Measurements from ENCODE around the gene SLC1A3. TPM values are rescaled to one million over a fixed set of nuclear protein-coding genes. Genes with fewer than 3 reads are reported as not detected.

The SLC1A3 gene

DNA sequence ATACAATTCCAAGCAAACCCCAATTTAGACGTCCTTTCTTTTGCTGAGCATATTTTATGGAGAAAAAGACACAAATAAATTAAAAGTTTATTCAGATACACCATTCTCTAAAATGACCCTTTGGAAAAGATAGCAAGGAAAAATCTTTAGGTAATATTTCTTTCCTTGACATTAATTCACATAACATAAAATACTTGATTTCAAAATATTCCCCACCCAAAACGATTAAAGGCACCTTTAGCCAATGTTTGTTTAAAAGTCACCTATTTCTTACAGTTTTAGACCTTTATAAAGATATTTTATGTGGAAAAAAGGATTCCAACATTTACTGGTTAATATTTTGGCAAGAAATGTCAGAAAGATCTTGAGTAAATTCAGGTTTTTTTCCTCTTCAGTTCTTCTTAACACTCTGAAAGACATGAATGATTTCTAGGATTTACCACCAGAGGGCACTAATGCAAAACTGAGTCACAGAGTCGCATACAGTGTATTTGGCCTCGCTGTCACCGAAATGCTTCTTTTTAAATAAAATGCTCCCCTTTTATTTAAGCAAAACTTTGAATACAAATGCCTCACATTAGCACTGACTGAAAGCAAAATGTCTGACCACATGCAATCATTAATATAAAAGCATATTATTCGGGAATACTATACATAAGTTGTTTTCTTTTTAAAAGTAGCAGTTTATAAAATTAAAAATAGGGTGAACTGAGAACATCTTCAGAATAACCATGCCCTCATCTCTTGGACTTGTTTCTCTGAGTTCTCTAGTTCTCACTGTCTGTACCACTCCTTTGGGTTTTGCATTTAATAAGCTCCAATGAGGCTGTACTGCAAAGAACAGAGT, 122.5 kb downstream of the SLC1A3 start:
- H3K4me3 ChIP-seq (ENCODE audit: low read length), result no peak overlapping the region
- H3K4me2 ChIP-seq (ENCODE audit: low read length), result peak overlapping the region; percentile 57
- H3K4me1 ChIP-seq (ENCODE audit: control insufficient read depth, insufficient read depth, low read length), result no peaks in the 10 kb centered on the region
- no peaks in the 10 kb centered on the region for H3K36me3 ChIP-seq (ENCODE audit: insufficient read depth, low read length)
- H3K9ac ChIP-seq (ENCODE audit: low read depth, low read length), result no peak overlapping the region
- no peaks in the 10 kb centered on the region for H3K9me3 ChIP-seq (replicated peaks; ENCODE audit: low read length)
- peaks cover 12% of the 10 kb centered on the region for H3K27me3 ChIP-seq (ENCODE audit: control insufficient read depth, insufficient read depth, low read length)

GRCh38 chr5:36730537-36731216, 124.3 kb downstream of the SLC1A3 start:
- no peaks in the 10 kb centered on the region for H3K9me3 ChIP-seq (replicated peaks; ENCODE audit: low read length)
- peaks cover 26% of the 10 kb centered on the region for H3K27me3 ChIP-seq (ENCODE audit: control insufficient read depth, insufficient read depth, low read length)
- no peak overlapping the region for H3K4me2 ChIP-seq (ENCODE audit: low read length)
- no peaks in the 10 kb centered on the region for H3K4me1 ChIP-seq (ENCODE audit: control insufficient read depth, insufficient read depth, low read length)
- H3K9ac ChIP-seq (ENCODE audit: low read depth, low read length), result no peak overlapping the region
- no peak overlapping the region for H3K4me3 ChIP-seq (ENCODE audit: low read length)
- no peaks in the 10 kb centered on the region for H3K36me3 ChIP-seq (ENCODE audit: insufficient read depth, low read length)

- no peak overlapping the region for H3K9ac ChIP-seq (ENCODE audit: low read depth, low read length)
- H3K4me1 ChIP-seq (ENCODE audit: control insufficient read depth, insufficient read depth, low read length), result no peaks in the 10 kb centered on the region
- H3K9me3 ChIP-seq (replicated peaks; ENCODE audit: low read length), result no peaks in the 10 kb centered on the region
- peaks cover 29% of the 10 kb centered on the region for H3K27me3 ChIP-seq (ENCODE audit: control insufficient read depth, insufficient read depth, low read length)
- H3K4me2 ChIP-seq (ENCODE audit: low read length), result no peak overlapping the region
- H3K36me3 ChIP-seq (ENCODE audit: insufficient read depth, low read length), result no peaks in the 10 kb centered on the region
- no peak overlapping the region for H3K4me3 ChIP-seq (ENCODE audit: low read length)
Measured at GRCh38 chr5:36733183-36733582, 126.8 kb downstream of the SLC1A3 start.

DNA sequence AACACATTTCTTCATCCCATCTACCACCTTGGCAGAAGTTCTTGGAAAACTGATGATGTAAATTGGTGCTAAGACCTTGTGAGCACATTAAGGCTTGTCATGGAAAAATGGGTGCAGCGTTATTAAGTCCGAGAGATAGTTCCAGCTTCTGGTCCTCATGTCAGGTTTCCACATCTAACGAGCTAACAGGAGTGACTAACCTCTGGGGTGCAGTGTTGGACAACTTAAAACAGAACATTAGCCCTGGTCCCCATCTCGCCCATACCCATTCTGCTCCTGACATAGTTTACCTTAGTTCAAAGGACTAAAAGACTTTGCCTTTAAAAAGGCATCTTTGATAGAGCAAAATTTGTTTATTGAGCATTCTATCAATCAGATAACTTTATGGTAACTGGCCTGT, 128.0 kb downstream of the SLC1A3 start:
- Histone ChIP-seq H3K9me3 (replicated peaks; ENCODE audit: low read length) (no peaks in the 10 kb centered on the region), H3K4me3 (ENCODE audit: low read length) (no peak overlapping the region), H3K9ac (ENCODE audit: low read depth, low read length) (no peak overlapping the region), H3K4me1 (ENCODE audit: control insufficient read depth, insufficient read depth, low read length) (no peaks in the 10 kb centered on the region), H3K36me3 (ENCODE audit: insufficient read depth, low read length) (no peaks in the 10 kb centered on the region), H3K27me3 (ENCODE audit: control insufficient read depth, insufficient read depth, low read length) (peaks cover 25% of the 10 kb centered on the region), H3K4me2 (ENCODE audit: low read length) (no peak overlapping the region)

- Histone ChIP-seq H3K4me2 (ENCODE audit: low read length) (no peak overlapping the region), H3K9ac (ENCODE audit: low read depth, low read length) (no peak overlapping the region), H3K4me1 (ENCODE audit: control insufficient read depth, insufficient read depth, low read length) (peaks cover 10% of the 10 kb centered on the region), H3K36me3 (ENCODE audit: insufficient read depth, low read length) (no peaks in the 10 kb centered on the region), H3K4me3 (ENCODE audit: low read length) (no peak overlapping the region), H3K27me3 (ENCODE audit: control insufficient read depth, insufficient read depth, low read length) (peaks cover 25% of the 10 kb centered on the region), H3K9me3 (replicated peaks; ENCODE audit: low read length) (no peaks in the 10 kb centered on the region)
Measured at GRCh38 chr5:36735891-36736290, 129.5 kb downstream of the SLC1A3 start.

Small RNA genes within 50 kb of the gene (small RNA-seq; reads per million reads assigned to genes)
- gene AC010631.1, result not detected
